ENCODE data around the gene CLDN14.
"Not testable (repeated sequence)": the region's sequence is repeated elsewhere in the genome, so short reads cannot be mapped to it uniquely, and the experiment has no call there.

CLDN14 gene

GRCh38 chr21:36502365-36502764, 22.4 kb upstream of the CLDN14 start:
- no peak for DNase-seq (ENCODE audit: low read depth in 2 of 2, low spot score in 1 of 2)

GRCh38 chr21:36501589-36501892, 21.6 kb upstream of the CLDN14 start:
- no peak for DNase-seq (ENCODE audit: low read depth in 2 of 2, low spot score in 1 of 2)

GRCh38 chr21:36499578-36500471, 19.9 kb upstream of the CLDN14 start:
- no peak for DNase-seq (ENCODE audit: low read depth in 2 of 2, low spot score in 1 of 2)

- no peak for DNase-seq (ENCODE audit: low read depth in 2 of 2, low spot score in 1 of 2)
These were observed 14.6 kb upstream of the CLDN14 start for GRCh38 chr21:36494557-36494956.

- no peak for DNase-seq (ENCODE audit: low read depth in 2 of 2, low spot score in 1 of 2)
These were observed 11.4 kb upstream of the CLDN14 start for GRCh38 chr21:36491209-36491910.

- DNase-seq (ENCODE audit: low read depth in 2 of 2, low spot score in 1 of 2) = no peak
These were observed 9.8 kb upstream of the CLDN14 start for GRCh38 chr21:36489776-36490165.

GRCh38 chr21:36489103-36489775, 9.3 kb upstream of the CLDN14 start:
- no peak for DNase-seq (ENCODE audit: low read depth in 2 of 2, low spot score in 1 of 2)

GRCh38 chr21:36487641-36488307, 7.9 kb upstream of the CLDN14 start:
- DNase-seq (ENCODE audit: low read depth in 2 of 2, low spot score in 1 of 2) = no peak

- DNase-seq (ENCODE audit: low read depth in 2 of 2, low spot score in 1 of 2) = no peak
These were observed 6.3 kb upstream of the CLDN14 start for GRCh38 chr21:36486246-36486645.

GRCh38 chr21:36485476-36485875, 5.6 kb upstream of the CLDN14 start:
- no peak for DNase-seq (ENCODE audit: low read depth in 2 of 2, low spot score in 1 of 2)

- DNase-seq (ENCODE audit: low read depth in 2 of 2, low spot score in 1 of 2) = no peak
These were observed 3.2 kb upstream of the CLDN14 start for GRCh38 chr21:36483095-36483494.

- no peak for DNase-seq (ENCODE audit: low read depth in 2 of 2, low spot score in 1 of 2)
These were observed 2.8 kb upstream of the CLDN14 start for GRCh38 chr21:36482673-36483072.

GRCh38 chr21:36482181-36482580, 2.3 kb upstream of the CLDN14 start:
- DNase-seq (ENCODE audit: low read depth in 2 of 2, low spot score in 1 of 2) = no peak

- no peak for DNase-seq (ENCODE audit: low read depth in 2 of 2, low spot score in 1 of 2)
These were observed 1.7 kb upstream of the CLDN14 start for GRCh38 chr21:36481639-36482038.

GRCh38 chr21:36480618-36481017, 696 bp upstream of the CLDN14 start:
- no peak for DNase-seq (ENCODE audit: low read depth in 2 of 2, low spot score in 1 of 2)

- no peak for DNase-seq (ENCODE audit: low read depth in 2 of 2, low spot score in 1 of 2)
These were observed 981 bp downstream of the CLDN14 start for GRCh38 chr21:36478941-36479340.

GRCh38 chr21:36478207-36478701, 1.7 kb downstream of the CLDN14 start:
- DNase-seq (ENCODE audit: low read depth in 2 of 2, low spot score in 1 of 2) = no peak

GRCh38 chr21:36477559-36477958, 2.4 kb downstream of the CLDN14 start:
- no peak for DNase-seq (ENCODE audit: low read depth in 2 of 2, low spot score in 1 of 2)

GRCh38 chr21:36477001-36477400, 2.9 kb downstream of the CLDN14 start:
- DNase-seq (ENCODE audit: low read depth in 2 of 2, low spot score in 1 of 2) = no peak

- DNase-seq (ENCODE audit: low read depth in 2 of 2, low spot score in 1 of 2) = not testable (repeated sequence)
These were observed 3.4 kb downstream of the CLDN14 start for GRCh38 chr21:36476541-36476940.

GRCh38 chr21:36474591-36474990, 5.3 kb downstream of the CLDN14 start:
- DNase-seq (ENCODE audit: low read depth in 2 of 2, low spot score in 1 of 2) = no peak
